HG03196 (cell line): ENCODE data around the gene CXCL14.

Experiments used
- ATAC-seq: cut with Tn5 transposase; IDR thresholded peaks from one replicate; pipeline ENCODE4 v1.9.1; 2021; ENCODE audit not compliant: unreplicated experiment

Gene CXCL14, protein sequence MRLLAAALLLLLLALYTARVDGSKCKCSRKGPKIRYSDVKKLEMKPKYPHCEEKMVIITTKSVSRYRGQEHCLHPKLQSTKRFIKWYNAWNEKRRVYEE

DNA sequence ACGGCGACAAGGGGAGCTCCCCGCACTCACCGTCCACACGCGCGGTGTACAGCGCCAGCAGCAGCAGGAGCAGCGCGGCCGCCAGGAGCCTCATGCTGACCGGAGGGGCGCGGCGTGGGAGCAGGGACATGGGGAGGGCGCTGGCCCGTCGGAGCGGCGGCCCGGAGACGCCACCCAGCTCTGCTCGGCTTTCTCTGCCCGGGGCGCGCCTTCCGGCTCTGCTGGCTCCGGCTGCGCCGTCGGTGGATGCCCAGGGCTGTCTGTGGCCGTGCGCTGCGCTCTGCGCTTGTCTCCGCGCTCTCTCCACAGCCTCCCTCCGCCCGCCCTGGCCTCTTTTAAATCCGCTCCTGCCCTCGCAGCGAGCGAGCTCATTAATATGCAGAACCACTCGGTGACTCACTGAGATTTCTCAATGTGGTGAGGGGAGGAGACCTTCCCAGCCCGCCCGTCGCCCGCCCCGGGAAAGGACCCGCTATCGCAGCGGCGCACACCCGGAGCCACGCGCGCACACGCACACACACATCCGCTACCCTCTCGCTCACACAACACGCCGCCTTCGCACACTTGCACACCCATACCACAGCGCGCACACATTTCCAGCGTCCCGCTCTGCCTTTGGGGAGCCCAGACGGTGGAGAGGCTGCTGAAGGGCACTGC is at the start of gene CXCL14:
CXCL14 (minus strand) TSS at position 307 of the 657 bp plus-strand sequence; CDS start at position 94, 213 bp downstream.
- ATAC-seq: no peak

DNA sequence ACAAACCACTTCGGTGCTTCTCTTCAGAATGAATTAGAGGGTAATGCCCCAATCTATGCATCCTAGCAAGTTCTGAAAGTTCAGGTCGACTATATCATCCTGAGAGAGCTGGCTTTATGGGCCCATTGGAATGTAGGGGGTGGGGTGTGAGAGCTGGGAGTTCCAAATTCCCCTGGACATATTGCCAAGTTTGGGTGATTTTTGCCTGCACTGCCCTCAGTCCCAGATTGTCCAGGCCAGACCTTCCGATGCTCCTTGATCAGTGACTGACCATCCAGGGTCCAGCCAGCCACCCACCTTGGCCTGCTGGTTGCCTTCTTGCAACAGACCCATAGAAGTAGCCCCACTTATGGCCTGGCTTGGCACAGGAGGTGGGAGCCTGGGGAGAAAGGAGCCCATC is 47.8 kb upstream of the CXCL14 start:
- no peak for ATAC-seq

DNA sequence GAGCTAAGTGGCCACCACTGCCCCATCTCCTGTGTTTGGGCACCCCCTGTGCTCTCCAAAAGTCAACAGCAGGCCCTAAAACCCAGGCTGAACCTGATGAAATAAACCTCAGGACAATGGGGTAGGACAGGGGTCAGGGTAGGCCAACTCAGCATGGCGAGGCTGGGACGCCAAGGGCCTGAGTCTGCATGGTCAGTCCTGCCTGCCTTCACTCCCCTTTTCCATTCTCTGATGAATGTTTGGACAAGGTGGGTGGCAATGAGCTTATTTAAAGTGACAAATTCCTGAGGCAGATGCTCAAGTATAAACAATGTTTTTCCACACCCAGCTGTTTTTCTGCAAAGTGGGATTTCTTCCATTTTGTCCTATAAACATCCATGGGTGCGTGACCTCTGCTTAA is 47.2 kb upstream of the CXCL14 start:
- no peak for ATAC-seq

DNA sequence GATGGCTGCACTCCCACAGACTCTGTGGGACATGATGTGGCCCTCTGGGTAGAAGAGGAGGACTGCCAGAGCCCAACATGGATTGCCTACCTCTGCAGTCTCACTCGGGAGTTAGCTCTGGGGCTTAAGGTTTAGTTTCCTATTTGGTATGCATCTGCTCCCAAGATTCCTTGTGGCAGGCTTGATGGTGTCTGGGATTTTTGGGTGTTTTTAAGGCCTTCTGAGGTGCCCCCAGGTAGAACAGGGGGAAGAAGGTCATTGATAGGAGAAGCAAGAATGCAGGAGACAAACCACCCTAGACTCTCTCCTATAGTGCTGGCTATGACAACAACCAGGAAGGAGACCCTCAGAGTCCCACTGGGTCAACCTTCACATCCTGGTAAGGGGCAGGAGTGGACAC is 46.7 kb upstream of the CXCL14 start:
- no peak for ATAC-seq

DNA sequence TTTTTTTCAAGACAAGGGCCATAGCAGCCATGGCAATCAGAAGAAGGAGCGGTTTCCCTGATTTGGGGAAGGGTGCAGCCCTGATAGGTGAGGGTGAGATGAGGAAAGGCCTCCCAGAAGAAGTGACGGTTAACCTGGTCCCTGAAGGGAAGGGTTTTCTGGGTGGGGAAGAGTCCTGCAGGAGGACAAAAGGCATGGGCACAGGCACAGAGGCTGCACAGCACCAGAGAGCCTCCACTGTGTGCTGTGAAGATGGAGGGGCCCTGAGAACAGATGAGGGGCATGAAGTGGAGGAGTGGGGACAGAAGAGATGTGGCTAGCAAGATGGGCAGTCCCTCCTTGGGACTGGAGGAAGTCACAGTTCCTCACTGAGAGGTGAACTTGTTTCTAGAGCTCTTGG is 46.3 kb upstream of the CXCL14 start:
- ATAC-seq: no peak

DNA sequence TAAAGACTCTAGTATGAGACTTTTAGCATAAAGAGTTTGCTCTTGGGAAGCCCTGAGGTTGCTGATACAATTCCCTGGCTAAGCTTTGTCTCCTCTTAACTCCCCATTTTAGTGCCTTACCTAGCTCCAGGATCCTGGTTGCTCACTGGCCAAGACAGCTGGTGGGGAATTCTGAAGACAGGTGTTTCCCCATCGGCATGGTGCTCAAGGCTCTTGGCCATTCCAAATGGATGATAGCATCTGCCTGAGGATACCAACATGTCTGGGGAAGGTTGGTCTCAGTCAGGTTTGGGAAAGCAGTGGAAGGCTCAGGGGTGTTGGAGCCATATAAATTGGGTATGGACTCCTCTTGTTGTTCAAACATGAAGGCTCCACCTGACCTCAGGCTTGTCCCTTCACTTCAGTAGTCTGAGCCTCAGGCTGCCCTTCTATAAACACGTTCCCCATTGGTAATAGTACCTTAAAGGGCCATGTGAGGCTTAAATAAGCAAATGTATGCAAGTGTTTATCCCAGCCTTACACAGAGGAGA is 44.5 kb upstream of the CXCL14 start:
- ATAC-seq: no peak

DNA sequence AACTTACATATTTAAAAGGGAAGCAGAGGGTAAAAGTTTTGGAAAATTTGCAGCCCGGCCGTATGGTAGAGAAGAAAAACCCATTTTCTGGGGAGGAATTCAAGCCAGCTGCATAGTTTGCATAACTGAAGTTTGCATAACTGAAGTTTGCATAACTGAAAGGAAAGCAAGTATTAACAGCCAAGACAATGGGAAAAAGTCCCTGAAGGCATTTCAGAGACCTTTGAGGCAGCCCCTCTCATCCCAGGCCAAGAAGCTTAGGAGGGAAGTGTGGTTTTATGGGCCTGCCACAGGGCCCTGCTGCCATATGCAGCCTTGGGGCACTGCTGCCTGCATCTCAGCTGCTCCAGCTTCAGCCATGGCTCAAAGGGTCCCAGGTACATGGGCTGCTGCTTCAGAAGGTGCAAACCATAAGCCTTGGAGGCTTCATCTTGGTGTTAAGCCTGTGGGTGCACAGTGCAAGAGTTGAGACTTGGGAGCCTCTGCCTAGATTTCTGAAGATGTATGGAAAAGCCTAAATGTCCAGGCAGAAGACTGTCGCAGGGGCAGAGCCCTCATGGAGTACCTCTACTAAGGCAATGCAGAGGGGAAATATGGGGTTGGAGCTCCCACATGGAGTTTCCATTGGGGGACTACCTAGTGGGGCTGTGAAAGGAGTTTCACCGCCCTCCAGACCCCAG is 36.9 kb upstream of the CXCL14 start:
- no peak for ATAC-seq

DNA sequence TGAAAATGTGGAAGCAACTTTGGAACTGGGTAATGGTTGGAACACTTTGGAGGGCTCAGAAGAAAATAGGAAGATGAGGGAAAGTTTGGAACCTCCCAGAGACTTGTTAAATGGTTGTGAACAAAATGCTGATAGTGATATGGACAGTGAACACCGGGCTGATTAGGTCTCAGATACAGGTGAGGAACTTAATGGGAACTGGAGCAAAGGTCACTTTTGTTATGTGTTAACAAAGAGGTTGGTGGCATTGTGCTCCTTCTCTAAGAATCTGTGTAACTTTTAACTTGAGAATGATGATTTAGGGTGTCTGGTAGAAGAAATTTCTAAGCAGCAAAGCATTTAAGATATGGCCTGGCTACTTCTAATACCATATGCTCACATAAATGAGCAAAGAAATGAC is 36.4 kb upstream of the CXCL14 start:
- ATAC-seq: no peak

DNA sequence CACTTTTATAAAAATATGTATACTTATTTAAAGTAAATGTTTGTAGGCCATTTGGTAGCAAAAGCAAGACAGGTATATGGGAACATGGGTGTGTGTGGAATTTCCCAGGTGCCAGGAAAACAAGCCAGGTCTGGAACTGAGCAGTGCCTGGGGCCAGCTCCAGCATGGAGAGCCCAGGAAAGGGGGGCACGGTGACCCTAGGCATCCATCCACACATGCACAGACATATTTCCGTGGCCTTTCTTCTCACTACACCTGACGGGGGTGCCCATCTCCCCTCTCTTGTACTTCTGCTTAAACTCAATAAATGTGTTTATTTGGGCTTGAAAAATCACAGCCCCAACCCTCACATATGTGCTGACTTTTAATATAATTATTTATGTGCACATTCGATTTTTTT is 31.2 kb upstream of the CXCL14 start:
- no peak for ATAC-seq

DNA sequence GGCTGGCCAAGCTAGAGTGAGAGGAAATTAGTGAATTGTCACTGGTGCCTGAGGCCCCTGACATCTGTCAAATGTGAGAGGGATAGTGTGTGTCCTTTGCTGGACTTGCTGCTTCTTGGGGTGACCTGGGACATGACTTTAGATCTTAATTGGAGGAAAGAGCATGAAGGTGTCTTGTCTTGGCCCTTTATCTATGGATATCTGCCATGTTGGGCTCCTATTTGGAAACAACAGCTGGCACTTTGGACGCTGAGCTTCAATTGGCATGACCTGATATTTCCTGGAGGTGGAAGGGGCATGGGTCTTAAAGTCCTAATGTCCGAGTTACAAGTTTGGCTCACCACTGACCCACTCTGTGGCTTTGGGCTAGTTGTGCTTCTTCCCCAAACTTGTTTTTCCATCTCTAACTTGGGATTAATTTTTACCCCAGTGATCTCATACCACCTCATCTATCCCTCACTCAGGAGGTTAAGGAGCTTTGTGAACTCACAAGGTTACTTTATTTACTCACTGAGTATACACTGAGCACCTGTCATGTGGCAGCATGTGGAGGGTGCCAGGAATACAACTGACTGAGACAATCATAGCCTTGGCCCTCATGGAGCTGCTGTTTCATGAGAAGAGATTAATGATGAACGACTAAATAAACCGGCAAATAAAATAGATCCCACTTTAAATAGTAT is 30.1 kb upstream of the CXCL14 start:
- no peak for ATAC-seq

DNA sequence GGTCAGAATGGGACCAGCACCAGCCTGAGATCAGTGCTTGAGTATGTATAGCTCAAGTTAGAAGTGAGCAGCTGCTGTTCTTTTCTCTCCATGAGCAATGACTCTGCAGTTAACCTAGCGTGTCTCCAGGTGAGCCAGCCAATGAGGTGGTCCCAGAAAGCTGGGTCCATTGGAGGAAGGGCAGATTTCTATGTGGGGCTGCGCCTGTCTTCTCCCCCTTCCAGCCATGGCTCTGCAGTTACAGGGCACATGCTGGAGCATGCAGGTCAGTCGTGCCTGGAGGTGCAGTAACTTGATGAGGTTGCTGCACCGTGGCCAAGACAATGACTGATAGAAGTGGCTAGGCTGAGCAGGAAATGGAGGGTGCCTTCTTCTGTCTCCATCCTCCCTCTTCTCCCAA is 29.6 kb upstream of the CXCL14 start:
- ATAC-seq: no peak

DNA sequence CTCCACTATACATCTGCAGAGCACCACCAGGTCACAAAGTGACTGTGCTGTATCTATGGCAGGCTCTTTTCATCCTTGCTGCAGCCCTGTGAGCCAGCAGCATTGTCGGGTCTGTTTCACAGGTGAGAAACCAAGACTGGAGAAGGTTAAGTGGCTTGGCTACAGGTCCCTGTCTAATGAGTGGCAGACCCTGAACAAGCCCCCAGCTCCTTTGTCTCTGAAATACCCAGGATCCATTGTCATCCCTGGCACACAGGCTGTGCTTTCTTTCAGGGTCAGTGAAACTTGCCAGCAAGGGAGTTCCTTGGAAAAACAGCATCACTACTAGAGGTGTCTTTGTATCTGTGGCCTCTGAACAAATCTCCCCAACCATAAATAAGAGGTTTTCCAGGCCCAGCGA is 27.6 kb upstream of the CXCL14 start:
- ATAC-seq: no peak

DNA sequence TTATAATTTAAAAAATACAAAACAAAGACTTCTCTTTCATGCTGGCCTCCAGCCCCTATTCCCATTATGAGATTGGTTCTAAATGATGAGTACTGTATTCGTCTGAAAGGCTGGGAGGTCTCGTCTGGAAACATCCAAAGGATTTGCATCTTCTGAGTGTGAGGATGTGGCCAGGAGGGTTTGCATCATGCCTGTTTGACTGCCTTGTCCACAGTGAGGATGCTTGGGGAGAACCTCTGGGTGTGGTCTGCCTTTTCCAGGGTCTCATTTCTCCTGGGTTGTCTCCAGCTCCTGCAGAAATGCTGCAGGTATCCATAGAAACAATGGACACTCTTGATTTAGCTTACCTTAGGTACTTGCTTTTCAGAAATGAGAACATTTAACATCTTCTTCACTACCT is 26.4 kb upstream of the CXCL14 start:
- no peak for ATAC-seq

DNA sequence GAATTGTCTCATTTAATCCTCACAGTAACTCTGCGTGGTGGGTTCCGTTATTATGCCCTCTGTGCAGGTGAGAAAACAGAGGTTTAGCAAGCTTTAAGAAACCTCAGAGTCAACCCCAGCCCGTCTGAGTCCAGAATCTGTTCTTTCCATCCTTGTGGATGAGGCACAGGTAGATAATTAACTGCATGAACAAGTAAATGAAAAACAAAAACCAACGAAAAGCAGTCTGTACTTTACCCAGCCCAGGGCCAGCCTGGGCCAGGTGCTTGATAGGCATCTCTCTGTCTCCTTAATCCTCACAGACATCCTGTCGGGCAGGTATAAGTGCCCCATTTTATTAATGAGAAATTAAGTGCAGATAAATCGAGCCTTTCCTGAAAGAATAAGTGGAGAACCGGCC is 25.3 kb upstream of the CXCL14 start:
- ATAC-seq: no peak

DNA sequence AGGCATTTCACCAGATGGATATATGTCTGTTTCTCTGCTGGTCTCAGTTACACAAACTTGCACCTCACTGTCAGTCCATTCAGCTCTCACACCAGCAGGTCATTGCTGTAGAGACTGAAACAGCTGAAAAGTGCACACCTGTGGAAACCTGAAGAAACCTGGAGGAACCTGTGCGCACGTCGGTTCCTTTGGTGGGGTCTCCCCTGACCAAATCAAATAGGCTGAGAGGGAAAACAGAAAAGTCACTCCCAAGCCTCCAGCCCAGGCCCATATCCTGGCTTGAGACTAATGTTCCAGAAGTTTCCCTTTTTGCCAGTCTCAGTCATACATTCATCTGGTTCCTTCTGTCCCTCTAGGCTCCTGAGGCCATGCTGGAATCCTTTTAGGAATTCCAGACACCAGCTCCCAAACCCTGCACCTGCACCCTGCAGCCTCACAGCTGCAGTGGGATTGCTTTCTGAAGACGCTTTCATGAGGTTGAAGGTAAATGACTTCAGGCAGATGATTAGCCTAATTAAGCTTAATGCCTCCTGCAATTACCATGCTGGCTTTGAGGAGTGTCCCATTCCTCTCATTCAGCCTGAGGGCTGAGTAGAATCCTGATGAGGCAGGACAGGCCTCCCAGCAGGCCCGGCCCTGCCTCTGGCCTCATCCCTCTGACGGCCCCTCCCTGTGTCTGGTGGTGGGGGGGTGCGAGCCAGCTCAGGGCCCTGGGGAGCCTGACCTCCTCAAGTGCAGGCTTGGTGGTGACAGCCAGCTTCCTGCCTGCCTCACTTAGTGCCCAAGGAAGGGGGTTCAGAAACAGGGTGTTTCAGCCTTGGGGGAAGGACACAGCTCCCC is 24.3 kb upstream of the CXCL14 start:
- no peak for ATAC-seq

DNA sequence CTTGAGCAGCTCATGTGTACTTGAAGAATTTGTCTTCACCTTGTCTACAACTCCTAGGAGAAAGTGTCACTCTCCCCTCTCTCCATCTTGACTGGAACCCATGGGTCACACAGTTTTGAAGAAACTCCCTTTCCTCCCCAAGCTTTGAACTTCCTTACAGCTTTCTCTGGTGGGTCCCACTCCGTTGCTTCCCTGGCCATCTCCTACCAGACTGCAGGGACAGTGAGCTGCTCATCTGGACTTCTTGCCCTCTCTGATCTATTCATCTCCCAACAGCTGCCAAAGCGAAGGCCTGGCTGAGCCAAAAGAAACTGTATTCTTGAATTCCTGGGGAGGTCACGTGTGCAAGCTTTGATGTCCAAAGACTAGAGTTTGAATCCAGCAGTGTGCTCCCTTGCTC is 22.7 kb upstream of the CXCL14 start:
- ATAC-seq: no peak

DNA sequence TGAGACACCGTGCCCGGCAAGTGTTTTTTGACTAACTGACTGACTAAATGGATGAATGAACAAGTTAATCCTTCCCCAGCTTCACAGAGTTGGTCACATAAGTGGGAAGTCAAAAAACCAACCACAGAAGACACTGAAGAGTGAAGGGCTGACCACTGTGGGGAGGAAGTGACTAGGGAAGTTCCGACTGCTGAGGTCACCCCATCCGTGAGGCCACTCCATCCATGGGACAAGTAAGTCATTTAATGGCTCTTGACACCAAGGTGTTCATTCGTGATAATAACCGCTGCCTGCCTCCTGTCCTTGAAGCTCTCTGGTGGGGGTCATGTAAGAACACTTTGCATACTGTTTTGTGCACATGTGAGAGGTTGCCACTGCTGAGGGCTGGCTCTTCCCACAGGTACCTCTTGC is 22.2 kb upstream of the CXCL14 start:
- ATAC-seq: no peak

DNA sequence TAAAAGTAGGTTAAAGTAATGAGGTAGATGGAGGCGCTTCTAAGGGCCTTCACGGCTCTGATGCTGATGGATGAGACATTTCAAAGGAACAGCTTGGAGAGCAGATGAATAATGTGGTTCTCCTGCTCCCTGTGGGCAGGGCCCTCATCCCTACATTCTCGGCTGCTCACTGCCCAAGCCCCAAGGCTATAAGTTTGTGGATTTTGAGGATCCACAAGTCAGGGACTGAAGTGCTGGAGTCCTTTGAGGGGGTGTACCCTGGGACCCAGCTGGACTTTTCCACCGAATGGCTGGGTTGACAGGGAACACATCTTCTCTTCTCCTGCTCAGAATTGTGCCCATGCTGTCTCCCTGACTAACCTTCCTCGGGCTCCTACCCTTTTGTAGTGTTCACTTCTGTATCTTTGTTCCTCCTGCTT is 21.4 kb upstream of the CXCL14 start:
- no peak for ATAC-seq

DNA sequence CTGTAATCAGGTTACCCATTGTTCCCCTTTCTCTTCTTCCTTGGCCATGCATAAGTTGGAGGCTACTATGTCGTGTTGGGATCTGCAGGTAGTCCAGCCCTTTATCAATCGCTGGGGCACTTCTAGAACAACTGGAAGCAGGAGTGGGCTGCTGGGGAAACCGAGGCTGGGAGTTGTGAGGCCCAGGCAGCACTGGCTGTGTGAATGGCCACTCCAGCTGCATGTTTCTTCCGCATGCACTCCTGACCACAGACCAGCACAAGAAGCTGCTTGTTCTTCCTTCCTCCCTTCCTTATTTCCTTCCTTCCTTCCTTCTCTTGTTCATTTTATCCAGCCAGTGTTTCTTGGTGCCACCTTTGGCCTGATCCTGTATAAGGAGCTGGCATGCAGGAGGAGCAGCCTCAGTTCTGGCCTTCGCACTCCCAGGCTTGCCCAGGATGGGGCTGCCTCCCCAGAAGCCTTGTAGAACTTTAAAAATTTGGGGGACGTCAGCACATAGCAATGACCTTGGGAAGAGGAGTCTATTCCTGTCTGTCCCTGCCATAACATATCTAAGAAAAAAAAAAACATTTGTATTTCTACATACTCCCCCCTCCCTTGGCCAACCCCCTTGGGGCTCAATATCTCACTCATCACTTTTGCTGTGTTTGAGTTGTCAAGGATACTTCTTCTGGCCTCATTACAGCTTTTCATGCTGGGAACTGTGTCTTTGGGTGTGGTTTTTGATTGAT is 20.8 kb upstream of the CXCL14 start:
- ATAC-seq: no peak

DNA sequence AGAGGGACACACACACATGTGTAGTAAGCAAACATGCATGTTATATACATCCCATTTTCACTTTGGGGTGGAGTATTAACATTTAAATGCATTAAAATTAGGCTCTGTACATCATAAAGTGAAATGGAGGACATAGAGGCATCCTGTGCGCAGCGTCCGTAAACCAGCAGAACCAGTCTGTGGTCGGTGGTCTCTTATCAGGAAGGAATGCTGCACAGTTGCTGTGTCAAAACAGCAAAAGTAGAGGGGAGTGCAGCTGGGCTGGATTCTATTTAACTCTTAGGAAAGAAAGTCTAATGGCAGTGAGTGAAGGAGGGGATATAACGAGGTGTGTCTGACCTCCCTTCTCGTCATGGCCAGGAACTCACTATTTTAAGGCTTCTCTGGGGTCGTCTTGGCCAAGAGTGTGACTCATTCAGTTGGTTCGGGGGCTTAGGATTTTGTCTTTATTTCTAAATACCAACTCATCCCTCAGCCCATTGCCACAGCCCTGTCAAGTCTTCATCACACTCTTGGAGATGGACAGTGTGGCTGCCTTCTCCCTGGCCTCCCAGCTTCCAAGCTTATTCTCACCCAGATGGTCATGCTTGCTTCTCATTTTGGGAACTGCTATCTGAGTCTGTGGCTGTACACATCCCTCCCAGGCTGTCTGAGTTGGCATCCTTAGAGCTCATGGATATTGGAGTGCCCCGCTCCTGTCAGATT is 20.1 kb upstream of the CXCL14 start:
- no peak for ATAC-seq
